ENCODE measurements around the gene ROBO1. TPM values are rescaled to one million over a fixed set of nuclear protein-coding genes. Genes with fewer than 3 reads are reported as not detected.

ROBO1 gene
- total and polyA plus RNA-seq, 2 of the 13 experiments (the other 11 are each of a cell fraction or from before 2014, with no cell fraction given), result 52.2 to 71.0 TPM

- ATAC-seq (no peak), DNase-seq (ENCODE audit: low spot score) (no peak), FAIRE-seq (no peak)
- Histone ChIP-seq H3K79me2 (ENCODE audit: insufficient read depth, low read length) (peaks cover 86% of the 10 kb centered on the region), H3K27me3 (ENCODE audit: control insufficient read depth in 1 of 2, insufficient read depth in 2 of 2, low read length in 2 of 2) (no peaks in the 10 kb centered on the region), H3K9me3 (ENCODE audit: low read length) (no peaks in the 10 kb centered on the region), H4K20me1 (ENCODE audit: insufficient read depth, low read length) (no peaks in the 10 kb centered on the region), H3K4me3 (replicated peaks in 1 of 3; ENCODE audit: insufficient read depth in 1 of 3, low read depth in 2 of 3, low read length in 3 of 3) (no peak overlapping the region), H3K27ac (ENCODE audit: extremely low read length, insufficient read depth, low read length) (no peak overlapping the region), H2AFZ (ENCODE audit: low read length) (no peak overlapping the region), H3K36me3 (replicated peaks in 1 of 2; ENCODE audit: control insufficient read depth in 1 of 2, insufficient read depth in 2 of 2, low read length in 2 of 2) (no peaks in the 10 kb centered on the region; a peak in 1 of 5 replicates), H3K9ac (ENCODE audit: insufficient read depth, low read depth, low read length) (no peak overlapping the region), H3K4me2 (ENCODE audit: low read depth, low read length) (no peak overlapping the region), H3K4me1 (ENCODE audit: insufficient read depth, low read length) (peaks cover 82% of the 10 kb centered on the region)
- ChIA-PET POLR2A (no interaction called here), CTCF (ENCODE audit: low intra/inter-chr PET ratio, low total read pairs) (no interaction called here)
- intact Hi-C loops (cut with micrococcal nuclease; ENCODE audit: unreplicated experiment), result no loop called here
- no peak for TF ChIP-seq CHD2 (IDR thresholded peaks at IDR 0.05; ENCODE audit: low read depth, low read length)
- no peak for TF ChIP-seq RBM22 (optimal IDR thresholded peaks at IDR 0.05; ENCODE audit: low read length)
- TF ChIP-seq ELK4 (CRISPR knock-in tag; IDR thresholded peaks at IDR 0.05; ENCODE audit: borderline replicate concordance), result no peak
- TF ChIP-seq ZNF160 (CRISPR knock-in tag; IDR thresholded peaks at IDR 0.05), result no peak
- no peak for TF ChIP-seq KAT2B (IDR thresholded peaks at IDR 0.05; ENCODE audit: borderline replicate concordance, low read depth, low read length)
- no peak for TF ChIP-seq MLX (CRISPR knock-in tag; IDR thresholded peaks at IDR 0.05)
- no peak for TF ChIP-seq ATF7-NPFF (CRISPR knock-in tag; IDR thresholded peaks at IDR 0.05; ENCODE audit: low read depth)
- TF ChIP-seq TOPORS (CRISPR knock-in tag; IDR thresholded peaks at IDR 0.05), result no peak
- TF ChIP-seq ATF3 (CRISPR knock-in tag; IDR thresholded peaks at IDR 0.05), result no peak
- TF ChIP-seq ADNP (CRISPR knock-in tag; IDR thresholded peaks at IDR 0.05), result no peak
- no peak for TF ChIP-seq HMGXB3 (CRISPR knock-in tag; IDR thresholded peaks at IDR 0.05; ENCODE audit: borderline replicate concordance)
- TF ChIP-seq HOXD1 (CRISPR knock-in tag; IDR thresholded peaks at IDR 0.05), result no peak
- no peak for TF ChIP-seq HNRNPL (IDR thresholded peaks at IDR 0.05; ENCODE audit: low read depth, low read length)
- TF ChIP-seq ZNF678 (CRISPR knock-in tag; IDR thresholded peaks at IDR 0.05), result no peak
- TF ChIP-seq IRX3 (CRISPR knock-in tag; IDR thresholded peaks at IDR 0.05; ENCODE audit: borderline replicate concordance, low read depth), result no peak
- in situ Hi-C loops (cut with HindIII; ENCODE audit: extremely low pct_ligation_motif_present, low pct_unique_long_range_greater_than_20kb), result no loop called here
- 68% methylated on average over 4 of the region's 4 CpGs for WGBS (ENCODE audit: low lambda C conversion rate)
- BruUV-seq (replicated peaks), result no TSS peak
Measured at GRCh38 chr3:78875436-78875835, 892.4 kb downstream of the ROBO1 start.
